H7 (cell line): Measurements from ENCODE around the gene MAPK1. TPM values are rescaled to one million over a fixed set of nuclear protein-coding genes. Genes with fewer than 3 reads are reported as not detected.
"Not testable (repeated sequence)": the region's sequence is repeated elsewhere in the genome, so short reads cannot be mapped to it uniquely, and the experiment has no call there.

Experiments used
- DNase-seq: peaks from one replicate; pipeline ENCODE4 v3.0.0; 2012
- H3K27me3 ChIP-seq: 2 replicates; pipeline ENCODE4 v1.6.0; 2011; ENCODE audit warnings: mild to moderate bottlenecking, low read length; ENCODE audit not compliant: control insufficient read depth, insufficient read depth
- H3K36me3 ChIP-seq: replicated peaks from 2 replicates; pipeline ENCODE4 v1.5.1; 2011; ENCODE audit warnings: low read length; ENCODE audit not compliant: control insufficient read depth, insufficient read depth
- H3K4me3 ChIP-seq: 2 replicates; pipeline ENCODE4 v1.5.1; 2011; ENCODE audit warnings: low read depth, mild to moderate bottlenecking, control low read depth, low read length, moderate library complexity; ENCODE audit not compliant: insufficient read depth
- total RNA-seq: library from RNA; depleted of rRNA; stranded (reverse); fragments of >200 nt; shearing (Covaris generic); gene quantifications from 2 replicates; pipeline ENCODE4 v1.2.3, GENCODE V29; 2014

MAPK1 gene
- total RNA-seq, 1 experiment from 2014 or later = 54.5 TPM

- Histone ChIP-seq H3K27me3 (no peaks in the 10 kb centered on the region), H3K4me3 (no peak overlapping the region), H3K36me3 (peaks cover 24% of the 10 kb centered on the region)
- DNase-seq = no peak
These were observed 64.8 kb downstream of the MAPK1 start for GRCh38 chr22:21802673-21803072.

GRCh38 chr22:21802056-21802455, 65.4 kb downstream of the MAPK1 start:
- H3K4me3 ChIP-seq = no peak overlapping the region
- H3K27me3 ChIP-seq = no peaks in the 10 kb centered on the region
- no peak for DNase-seq
- H3K36me3 ChIP-seq = peaks cover 19% of the 10 kb centered on the region

- not testable (repeated sequence) for DNase-seq, H3K4me3 ChIP-seq, H3K27me3 ChIP-seq
- peaks cover 17% of the 10 kb centered on the region for H3K36me3 ChIP-seq
These were observed 66.2 kb downstream of the MAPK1 start for GRCh38 chr22:21801304-21801644.

- no peaks in the 10 kb centered on the region for H3K27me3 ChIP-seq
- peaks cover 12% of the 10 kb centered on the region for H3K36me3 ChIP-seq
- no peak for DNase-seq
- no peak overlapping the region for H3K4me3 ChIP-seq
These were observed 66.7 kb downstream of the MAPK1 start for GRCh38 chr22:21800552-21801303.

- H3K36me3 ChIP-seq = peaks cover 10% of the 10 kb centered on the region
These were observed 69.8 kb downstream of the MAPK1 start for GRCh38 chr22:21797444-21798221.

GRCh38 chr22:21796863-21797262, 70.6 kb downstream of the MAPK1 start:
- no peaks in the 10 kb centered on the region for H3K27me3 ChIP-seq
- H3K36me3 ChIP-seq = peaks cover 7% of the 10 kb centered on the region
- no peak overlapping the region for H3K4me3 ChIP-seq
- no peak for DNase-seq

More at GRCh38 chr22:21797444-21798221, 69.8 kb downstream of the MAPK1 start:
- Histone ChIP-seq H3K27me3 (no peaks in the 10 kb centered on the region), H3K4me3 (no peak overlapping the region)
- no peak for DNase-seq

- DNase-seq = no peak
- H3K36me3 ChIP-seq = peaks cover 7% of the 10 kb centered on the region
These were observed 71.2 kb downstream of the MAPK1 start for GRCh38 chr22:21796231-21796630.

GRCh38 chr22:21793716-21794115, 73.7 kb downstream of the MAPK1 start:
- H3K4me3 ChIP-seq, DNase-seq, H3K36me3 ChIP-seq: not testable (repeated sequence)

More at GRCh38 chr22:21796231-21796630, 71.2 kb downstream of the MAPK1 start:
- Histone ChIP-seq H3K4me3 (no peak overlapping the region), H3K27me3 (no peaks in the 10 kb centered on the region)

GRCh38 chr22:21791635-21792625, 75.5 kb downstream of the MAPK1 start:
- Histone ChIP-seq H3K36me3 (peaks cover 2% of the 10 kb centered on the region; the same call in 1 of the 2 replicates), H3K4me3 (no peak overlapping the region), H3K27me3 (no peaks in the 10 kb centered on the region)
- no peak for DNase-seq

More at GRCh38 chr22:21793716-21794115, 73.7 kb downstream of the MAPK1 start:
- H3K27me3 ChIP-seq = not testable (repeated sequence)

GRCh38 chr22:21790849-21791610, 76.4 kb downstream of the MAPK1 start:
- H3K4me3 ChIP-seq, DNase-seq, H3K36me3 ChIP-seq, H3K27me3 ChIP-seq: not testable (repeated sequence)

GRCh38 chr22:21790359-21790758, 77.1 kb downstream of the MAPK1 start:
- Histone ChIP-seq H3K4me3 (no peak overlapping the region), H3K36me3 (peaks cover 3% of the 10 kb centered on the region)

GRCh38 chr22:21787565-21787964, 79.9 kb downstream of the MAPK1 start:
- DNase-seq, H3K4me3 ChIP-seq, H3K36me3 ChIP-seq, H3K27me3 ChIP-seq: not testable (repeated sequence)

More at GRCh38 chr22:21790359-21790758, 77.1 kb downstream of the MAPK1 start:
- DNase-seq = no peak
- no peaks in the 10 kb centered on the region for H3K27me3 ChIP-seq

GRCh38 chr22:21780259-21780658, 87.2 kb downstream of the MAPK1 start:
- Histone ChIP-seq H3K4me3 (no peak overlapping the region), H3K36me3 (peaks cover 3% of the 10 kb centered on the region), H3K27me3 (no peaks in the 10 kb centered on the region)
- DNase-seq = no peak
